NCI-H446 treated with DMSO at 0.1 percent for 48 hours (cell line): Measurements from ENCODE around the gene PTGDR.

ENCODE experiments used
- DNase-seq: peaks from one replicate; lab custom pipeline; 2025; lab: John Stamatoyannopoulos, UW

Gene PTGDR, protein sequence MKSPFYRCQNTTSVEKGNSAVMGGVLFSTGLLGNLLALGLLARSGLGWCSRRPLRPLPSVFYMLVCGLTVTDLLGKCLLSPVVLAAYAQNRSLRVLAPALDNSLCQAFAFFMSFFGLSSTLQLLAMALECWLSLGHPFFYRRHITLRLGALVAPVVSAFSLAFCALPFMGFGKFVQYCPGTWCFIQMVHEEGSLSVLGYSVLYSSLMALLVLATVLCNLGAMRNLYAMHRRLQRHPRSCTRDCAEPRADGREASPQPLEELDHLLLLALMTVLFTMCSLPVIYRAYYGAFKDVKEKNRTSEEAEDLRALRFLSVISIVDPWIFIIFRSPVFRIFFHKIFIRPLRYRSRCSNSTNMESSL

DNA sequence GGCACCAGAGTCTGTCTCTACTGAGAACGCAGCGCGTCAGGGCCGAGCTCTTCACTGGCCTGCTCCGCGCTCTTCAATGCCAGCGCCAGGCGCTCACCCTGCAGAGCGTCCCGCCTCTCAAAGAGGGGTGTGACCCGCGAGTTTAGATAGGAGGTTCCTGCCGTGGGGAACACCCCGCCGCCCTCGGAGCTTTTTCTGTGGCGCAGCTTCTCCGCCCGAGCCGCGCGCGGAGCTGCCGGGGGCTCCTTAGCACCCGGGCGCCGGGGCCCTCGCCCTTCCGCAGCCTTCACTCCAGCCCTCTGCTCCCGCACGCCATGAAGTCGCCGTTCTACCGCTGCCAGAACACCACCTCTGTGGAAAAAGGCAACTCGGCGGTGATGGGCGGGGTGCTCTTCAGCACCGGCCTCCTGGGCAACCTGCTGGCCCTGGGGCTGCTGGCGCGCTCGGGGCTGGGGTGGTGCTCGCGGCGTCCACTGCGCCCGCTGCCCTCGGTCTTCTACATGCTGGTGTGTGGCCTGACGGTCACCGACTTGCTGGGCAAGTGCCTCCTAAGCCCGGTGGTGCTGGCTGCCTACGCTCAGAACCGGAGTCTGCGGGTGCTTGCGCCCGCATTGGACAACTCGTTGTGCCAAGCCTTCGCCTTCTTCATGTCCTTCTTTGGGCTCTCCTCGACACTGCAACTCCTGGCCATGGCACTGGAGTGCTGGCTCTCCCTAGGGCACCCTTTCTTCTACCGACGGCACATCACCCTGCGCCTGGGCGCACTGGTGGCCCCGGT is at the start of gene PTGDR:
Gene PTGDR, plus strand, starts transcription at position 198 of the 778 bp plus-strand sequence. Its CDS starts 117 bp downstream, at position 315.
- DNase-seq = no peak

DNA sequence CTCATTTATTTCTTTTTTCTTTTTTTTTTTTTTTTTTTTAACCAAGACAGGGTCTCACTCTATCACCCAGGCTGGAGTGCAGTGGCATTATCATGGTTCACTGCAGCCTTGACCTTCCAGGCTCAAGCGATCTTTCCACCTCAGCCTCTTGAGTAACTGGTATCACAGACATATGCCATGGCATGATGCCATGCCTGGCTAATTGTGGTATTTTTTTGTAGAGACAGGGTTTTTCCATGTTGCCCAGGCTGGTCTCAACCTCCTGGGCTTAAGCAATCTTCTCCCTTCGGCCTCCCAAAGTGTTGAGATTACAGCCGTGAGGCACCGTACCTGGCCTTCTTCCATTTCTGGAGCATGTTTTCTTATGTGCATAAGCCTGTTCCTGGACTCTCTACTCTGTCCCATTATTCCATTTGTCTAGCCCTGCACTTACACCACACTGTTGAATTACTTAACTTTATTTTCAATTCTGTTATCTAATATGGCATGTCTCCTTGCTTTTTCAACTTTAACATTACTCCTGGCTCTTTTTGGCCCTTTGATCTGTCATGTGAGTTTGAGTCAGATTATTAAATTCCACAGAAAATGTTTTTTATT is 47.9 kb upstream of the PTGDR start:
- no peak for DNase-seq

DNA sequence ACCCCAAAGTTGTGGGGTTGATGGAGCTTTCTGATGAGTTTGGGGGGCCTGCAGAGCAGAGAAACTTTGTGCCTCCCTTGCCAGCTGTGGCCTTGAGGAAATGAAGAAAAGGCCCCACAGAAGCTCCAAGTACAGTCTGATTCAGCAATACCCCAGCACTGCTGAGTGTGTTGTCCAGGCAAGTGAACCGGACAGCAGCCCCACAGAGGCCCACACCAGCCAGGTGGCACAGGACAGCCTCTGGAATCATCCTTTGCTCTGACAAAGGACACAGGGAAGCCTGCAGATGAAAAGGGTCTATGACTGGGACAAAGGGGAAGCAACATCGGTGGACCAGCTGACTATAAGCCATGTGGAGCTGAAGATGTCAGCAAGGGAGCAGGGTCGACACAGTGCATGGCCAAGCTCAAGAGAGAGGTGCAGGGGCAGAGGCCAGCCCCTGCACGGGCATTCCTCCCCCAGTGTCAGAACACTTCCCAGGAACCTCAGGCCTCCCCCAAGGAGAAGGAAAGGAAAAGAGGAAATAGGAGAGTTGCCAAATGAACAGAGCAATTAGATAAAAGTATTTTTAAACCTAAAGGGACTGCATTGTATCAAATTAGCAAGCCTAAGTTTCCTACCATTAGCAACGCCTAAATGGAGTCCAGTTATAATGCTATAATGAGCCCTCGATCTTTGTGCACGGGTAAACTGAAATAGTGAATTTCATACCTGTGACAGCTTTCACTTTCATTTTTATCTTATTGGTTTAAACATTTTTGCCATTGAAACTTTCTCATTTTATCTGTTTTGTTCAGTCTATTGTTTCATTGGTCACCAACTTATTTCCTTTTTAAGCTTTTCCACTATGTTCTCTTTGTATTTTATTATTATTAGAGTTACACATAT is 46.3 kb upstream of the PTGDR start:
- DNase-seq = no peak

DNA sequence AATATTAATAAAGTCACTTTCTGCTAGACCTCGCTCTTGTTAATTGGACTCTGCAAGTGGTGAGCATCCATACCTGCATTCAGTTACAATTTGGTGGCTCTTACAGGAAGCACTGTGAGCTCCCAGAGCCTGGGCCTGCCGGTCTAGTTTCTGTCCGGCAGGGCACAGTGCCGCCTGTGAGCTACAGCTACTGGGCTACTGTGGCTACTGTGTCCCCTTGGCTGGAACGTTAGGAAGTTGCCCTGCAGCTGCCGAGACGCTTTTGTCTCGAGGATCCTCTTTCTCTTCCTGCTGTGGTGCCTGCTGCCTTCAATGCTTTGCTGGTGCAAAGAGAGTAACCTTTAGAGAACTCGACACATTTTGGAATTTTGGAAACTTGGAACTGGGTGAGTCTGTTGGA is 44.6 kb upstream of the PTGDR start:
- no peak for DNase-seq

DNA sequence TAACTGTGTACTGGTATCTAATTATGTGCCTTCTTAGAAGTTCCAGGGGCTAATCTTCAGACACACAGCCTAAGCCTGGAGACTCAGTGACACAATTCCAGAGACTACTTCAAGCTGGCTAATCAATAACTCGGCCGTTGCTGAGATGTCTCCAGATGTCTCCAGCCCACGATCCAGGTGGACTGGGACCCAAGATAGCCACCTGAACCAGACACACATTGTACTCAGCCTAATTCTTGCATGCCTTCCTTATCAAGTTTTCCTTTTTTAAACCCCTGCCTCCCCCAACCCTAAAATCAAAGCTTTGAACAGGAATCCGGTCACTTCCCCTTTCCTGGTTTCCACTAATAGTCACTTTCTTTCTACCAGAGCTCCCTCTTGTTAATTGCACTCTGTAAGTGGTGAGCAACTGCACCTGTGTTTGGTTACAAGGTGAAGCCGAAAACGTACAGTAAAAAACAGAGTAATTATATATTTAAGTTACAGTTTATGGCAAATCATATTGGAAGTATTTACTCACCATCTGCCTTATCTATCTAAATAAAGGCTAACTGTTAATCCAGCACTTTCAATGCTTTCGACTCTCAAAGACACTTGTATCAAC is 39.8 kb upstream of the PTGDR start:
- no peak for DNase-seq

DNA sequence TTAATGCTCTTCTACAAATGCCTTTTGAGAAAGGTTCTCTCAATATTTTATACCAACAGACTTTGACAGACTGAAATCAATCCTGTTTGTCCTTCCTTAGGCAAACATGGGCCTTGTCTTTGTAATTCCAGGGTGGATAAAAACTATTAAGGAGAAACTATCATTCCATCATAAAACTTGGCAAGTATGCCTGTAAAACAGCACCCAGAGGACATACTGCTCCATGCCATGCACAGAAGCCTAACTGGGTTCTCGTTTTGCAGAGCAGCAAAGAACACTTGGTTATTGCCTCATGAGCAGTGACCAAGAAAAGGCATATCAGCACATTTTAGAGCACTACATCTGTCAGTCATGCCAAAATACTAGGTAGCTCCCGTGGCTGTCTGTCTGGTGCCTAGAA is 33.8 kb upstream of the PTGDR start:
- DNase-seq = no peak

DNA sequence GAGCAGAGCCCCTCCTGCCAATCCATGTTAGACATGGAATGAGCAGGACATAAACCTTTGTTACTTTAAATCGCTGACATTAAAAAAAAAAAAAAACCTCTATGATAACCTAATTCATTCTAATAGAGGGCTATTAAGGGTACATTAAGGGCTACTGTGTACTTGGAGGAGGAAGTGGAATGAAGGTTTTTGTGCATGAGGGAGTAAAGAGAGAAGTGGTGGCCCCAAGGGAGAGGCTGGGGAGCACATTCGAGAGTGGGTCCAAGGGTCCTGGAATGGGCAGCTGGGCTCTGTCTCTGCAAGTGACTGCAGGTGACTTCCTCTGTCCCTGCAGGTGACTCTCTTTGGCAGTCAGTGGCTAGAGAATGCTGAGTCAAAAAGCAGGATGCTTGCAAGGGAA is 32.1 kb upstream of the PTGDR start:
- DNase-seq = no peak

DNA sequence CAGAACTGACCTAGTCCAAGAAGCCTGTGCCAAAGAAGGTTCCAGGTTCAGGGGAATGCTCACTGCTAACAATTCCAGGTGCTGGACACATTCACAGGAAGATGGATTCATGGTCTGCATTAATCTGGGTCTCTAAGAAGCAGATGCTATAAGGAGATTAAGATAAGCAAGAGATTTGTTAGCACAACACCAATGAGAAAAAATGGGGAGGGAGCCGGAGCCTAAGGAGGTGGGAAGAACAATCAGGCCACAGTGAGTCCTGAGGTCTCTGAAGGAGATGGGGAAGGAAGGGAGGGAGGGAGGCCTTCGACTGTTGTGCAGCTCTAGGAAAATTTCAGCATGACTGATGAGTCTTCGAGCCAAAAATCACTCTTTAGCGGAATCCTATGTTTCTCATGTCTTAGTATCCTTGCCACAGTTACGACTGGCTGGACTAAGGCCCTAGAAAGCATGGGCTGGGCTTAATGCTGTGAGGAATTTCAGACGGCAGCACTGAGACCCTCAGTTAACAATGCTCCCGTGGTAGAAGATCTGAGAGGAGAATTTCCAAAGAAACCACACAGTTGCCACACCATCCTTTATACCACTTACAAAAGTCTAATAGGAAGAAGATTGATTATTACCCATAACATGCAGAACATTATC is 31.5 kb upstream of the PTGDR start:
- no peak for DNase-seq

DNA sequence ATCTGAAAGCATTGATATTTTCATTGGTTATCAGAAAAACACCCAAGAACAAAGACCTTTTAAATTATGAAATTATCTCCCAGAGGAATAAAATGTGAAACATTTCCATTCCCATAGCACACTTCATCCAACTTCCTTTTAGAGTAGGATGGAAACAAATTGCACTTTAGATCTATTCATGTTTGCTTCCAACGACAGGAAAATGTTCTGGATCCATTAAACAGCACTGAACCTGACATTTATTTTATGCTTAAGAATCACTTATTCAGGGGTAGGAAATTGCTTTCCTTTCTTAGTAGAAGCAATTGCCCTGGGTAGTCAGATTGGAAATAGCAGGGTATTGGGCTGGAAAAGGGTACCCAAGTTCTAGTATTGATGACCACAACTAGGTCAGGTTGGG is 28.8 kb upstream of the PTGDR start:
- no peak for DNase-seq

DNA sequence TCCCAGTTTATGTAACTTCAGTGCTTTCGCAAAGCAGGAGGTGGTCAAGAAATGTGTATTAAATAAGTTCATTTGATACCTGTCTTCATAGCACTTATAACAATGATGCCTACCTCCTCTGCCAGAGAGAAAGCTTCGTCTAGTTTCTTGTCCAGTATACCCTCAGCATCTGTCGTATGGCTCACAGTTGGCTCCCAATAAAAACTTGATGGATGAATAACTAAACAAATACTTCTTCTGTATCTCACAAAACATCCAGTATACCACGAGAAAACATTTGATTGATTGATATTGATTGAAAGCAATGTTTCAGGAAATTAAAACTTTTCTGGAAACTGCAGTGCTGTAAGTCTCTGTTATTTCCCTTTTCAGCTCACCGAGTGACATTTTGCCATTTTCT is 26.9 kb upstream of the PTGDR start:
- no peak for DNase-seq

DNA sequence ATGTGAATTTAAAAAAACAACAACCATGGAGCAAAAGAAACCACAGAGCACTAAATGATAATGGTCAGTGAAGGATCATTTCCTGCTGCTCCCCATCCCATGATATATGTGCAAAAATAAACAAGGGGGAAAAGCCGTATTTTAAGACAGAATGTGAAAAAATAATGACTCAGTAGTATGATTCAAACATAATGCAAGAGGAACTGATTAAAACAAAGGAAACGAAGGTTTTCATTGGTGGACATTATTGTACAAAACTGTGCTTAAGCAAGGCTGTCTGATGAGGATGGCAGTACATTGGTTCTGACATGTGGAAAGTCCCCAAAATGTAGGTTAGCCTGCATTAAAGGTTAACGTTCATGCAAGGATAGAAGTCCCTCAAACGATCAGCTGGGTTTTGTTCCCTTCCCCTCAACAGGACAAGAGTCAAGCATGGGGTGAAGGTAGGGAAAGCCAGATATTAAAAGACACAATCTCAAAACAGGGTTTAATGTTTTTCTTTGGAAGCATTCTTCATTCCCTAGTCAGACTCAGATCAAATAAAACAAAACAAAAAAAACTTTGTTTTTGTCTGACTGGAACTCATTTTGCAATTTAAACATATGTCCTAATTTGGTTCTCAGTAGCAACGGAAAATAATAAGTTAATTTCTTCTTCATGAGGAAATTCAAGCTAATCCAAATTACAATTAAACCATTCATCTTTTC is 26.3 kb upstream of the PTGDR start:
- DNase-seq = no peak

DNA sequence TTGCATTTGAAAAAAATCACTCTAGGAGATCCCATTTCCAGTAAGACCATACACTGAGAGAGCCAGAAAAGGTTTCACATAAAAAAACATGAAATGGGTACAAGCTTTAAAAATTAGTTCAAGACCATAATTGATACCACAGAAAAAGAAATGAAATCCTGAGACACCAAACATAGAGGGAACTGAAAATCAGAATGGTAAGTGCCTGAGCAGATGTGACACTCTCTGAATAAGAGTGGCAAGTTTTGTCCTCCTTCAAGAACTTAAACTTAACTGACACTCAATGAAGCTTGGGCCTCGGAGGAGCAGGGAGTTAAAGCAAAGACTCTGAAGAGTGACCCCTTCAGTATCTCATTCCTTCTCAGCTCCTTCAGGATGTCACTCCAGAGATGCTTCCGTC is 23.2 kb upstream of the PTGDR start:
- no peak for DNase-seq

DNA sequence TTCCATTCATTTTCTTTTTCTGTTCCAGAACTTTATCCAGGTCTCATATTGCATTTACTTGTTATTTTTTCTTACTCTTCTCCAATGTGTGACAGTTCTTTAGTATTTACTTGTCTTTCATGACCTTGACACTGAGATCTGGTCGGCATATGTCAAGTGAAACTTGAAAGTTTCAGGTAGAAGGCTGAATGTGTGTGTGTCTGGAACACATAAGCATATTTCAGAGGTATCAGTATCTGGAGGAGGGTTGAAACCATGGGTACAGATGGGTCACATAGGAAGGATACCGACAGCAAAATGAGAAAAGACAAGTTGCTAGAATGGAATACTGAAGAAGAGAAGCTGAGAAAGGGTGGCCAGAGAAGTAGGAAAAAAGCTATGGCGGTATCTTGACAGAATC is 22.5 kb upstream of the PTGDR start:
- DNase-seq = no peak

DNA sequence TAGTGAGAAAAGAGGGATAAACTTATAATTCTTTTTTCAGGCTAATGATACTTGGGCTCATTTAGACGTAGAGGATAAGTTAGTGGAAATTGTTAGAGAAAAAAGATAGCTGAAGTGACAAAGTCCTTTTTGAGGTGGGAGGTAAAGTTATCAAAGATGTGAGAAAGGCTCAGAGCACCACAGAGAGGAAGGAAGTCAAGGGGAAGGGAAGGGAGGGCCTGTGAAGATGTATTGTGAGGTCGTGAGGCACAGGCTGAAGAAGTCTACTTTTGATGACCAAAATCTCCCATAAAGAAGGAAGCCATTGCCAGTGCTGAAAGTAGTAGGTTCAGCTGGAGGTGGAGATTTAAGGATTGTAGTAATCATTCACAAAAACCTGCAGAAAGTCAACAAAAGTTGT is 19.4 kb upstream of the PTGDR start:
- no peak for DNase-seq

DNA sequence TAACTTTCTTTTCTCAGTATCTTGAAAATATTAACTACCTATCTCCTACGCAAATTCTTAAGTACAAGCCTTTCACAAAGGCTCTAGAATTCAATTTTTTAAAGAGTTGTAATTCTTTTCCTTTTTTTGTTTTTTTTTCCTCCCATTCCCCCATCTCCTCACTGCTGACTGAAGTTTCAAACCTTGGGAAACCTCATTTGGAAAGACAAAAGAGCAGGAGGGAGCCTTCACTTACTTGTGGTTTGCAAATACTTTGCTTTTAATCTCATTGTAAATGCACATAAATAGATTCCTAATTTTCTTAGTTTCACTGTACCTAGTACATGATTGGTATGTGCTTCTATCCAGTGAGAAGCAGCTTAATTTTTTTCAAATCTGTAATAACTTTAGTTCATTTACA is 15.8 kb upstream of the PTGDR start:
- no peak for DNase-seq

DNA sequence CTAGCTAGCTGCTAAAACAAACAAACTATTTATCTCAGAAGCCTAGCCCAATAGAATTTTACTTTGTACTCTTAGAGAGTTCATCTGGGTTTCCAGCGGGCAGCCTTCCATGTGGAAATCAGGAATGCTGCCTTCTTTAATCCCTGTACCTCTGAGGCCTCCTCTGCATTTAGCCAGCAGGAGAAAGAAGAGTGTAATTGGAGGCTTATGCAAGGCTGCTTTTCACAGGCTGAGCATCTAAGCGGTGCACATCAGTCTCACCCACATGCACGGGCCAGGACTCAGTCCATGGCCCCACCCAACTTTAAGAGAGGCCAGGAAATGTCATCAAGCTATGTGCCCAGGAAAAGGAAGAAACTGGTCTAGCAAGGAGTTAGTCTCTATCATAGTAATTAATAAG is 14.0 kb upstream of the PTGDR start:
- DNase-seq = no peak

DNA sequence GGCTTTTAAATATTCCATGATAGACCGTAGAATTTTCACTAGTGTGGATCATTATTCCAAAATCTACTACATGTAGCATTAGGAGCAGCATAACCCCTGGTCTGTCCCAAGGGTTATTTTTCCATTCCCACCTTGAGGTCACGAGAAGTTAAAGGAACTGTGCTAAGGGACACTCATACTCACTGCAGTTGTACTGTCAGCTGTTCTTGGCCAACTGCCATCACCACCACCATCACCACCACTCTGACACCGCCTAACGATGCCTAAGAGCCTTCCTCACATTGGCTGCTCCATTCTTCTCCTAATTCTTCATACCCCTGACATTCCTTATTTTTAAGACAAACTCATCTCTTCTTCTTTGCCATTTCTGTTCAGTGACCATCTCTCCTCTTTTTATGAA is 13.4 kb upstream of the PTGDR start:
- no peak for DNase-seq

DNA sequence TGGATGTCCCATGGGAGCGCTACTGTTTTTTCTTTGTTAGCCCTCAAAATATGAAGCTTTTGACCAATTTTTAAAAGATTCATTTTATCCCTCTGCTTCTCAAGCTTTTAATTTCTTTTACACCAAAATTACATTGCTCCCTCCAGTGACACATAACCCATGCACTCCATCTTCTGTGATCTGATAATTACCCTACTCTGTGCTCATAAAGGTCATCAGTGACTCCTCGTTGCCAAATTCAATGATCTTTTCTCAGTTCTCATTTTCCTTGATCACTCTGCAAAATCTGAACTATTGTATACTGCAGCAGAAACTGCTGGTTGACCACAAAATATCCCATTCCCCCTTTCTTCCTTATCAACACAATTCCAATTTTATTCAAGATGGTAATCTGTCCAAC is 8.7 kb upstream of the PTGDR start:
- no peak for DNase-seq

DNA sequence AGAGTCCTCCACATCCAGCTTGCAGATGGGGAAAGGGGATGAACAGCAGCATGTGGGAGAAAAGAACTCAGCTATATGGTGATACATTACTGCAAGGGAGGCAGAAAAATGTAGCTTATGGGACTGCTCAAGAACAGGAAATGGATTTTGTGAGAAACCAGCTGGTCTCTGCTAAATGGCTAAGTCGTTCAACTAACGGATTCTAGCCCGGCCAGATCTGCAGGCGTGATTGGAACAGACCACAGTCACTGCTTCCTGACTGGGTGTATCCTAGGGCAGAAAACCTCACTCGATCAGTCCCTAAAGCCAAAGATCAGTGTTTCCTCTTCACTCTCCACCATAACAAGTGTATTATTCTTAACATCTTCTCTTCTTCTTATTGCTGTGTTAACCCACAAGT is 8.1 kb upstream of the PTGDR start:
- no peak for DNase-seq

DNA sequence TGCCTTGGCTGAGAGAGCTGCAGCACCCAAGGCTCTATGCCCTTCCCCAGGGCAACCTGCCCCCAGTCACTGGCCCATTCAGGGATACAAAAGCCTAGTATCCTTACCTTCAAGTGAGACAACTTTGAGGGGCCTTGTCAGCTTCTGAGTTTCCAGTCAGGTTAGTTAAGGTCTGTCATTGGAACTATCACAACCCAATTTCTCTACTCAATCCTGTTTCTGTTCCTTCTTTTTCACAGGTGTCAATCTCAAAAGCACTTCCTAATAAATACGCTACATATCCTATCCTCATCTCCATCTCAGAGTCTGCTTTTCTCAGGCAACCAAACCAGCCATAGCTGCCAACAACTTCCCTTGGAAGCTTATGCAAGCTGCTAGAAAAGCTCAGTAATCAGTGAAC is 4.9 kb upstream of the PTGDR start:
- DNase-seq = no peak

DNA sequence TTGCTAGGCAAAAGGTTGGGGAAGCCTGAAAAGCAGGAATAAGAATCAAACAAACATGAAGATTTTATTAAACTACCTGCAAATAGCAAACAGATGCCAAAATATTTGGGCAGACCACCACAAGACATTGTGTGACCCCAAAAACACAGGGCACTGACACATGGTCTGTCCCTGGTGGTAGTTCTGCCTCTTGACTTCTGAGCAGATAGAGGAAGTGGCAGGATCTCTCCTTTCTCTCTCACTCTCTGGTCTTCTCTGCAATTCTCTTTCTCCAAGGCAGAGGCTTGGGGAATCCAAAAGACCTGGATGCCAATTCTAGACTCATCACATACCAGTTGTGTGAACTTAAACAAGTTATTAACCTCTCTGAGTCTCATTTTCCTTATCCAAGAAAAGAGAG is 4.3 kb upstream of the PTGDR start:
- no peak for DNase-seq
